Spleen (tissue), 7 donors: ENCODE data around the gene SLC35F3.

Experiments
- CTCF ChIP-seq, 11 experiments: fragments of 200-600 bp in 7 of 11; fragments of 450-650 bp in 4 of 11; sonication (generic) in 4 of 11; IDR thresholded peaks in 8 of 11; conservative IDR thresholded peaks in 3 of 11; 1 replicate in 7 of 11; 2 replicates in 4 of 11; pipeline versions ENCODE4 v1.4.0 to v1.8.0; 2016 to 2021; ENCODE audit warnings: antibody characterized with exemption in 11 of 11, inconsistent platforms in 4 of 11, mild to moderate bottlenecking in 1 of 11
- POLR2AphosphoS5 ChIP-seq, 3 donors: sonication (generic); formaldehyde crosslinking; IDR thresholded peaks; one replicate each; pipeline ENCODE4 v1.5.1; 2017; ENCODE audit warnings: antibody characterized with exemption in 3 of 3
- donor health status: DM: no; HTN: no; CAD: no; lungs with moderate emphysema.
- donor health status: DM: no; HTN: no; CAD: no.
- donor health status: DM: no; HTN: no; CAD: no.

GRCh38 chr1:234139966-234140365 is 235.5 kb downstream of the SLC35F3 start:
- TF ChIP-seq POLR2AphosphoS5 (IDR thresholded peaks at IDR 0.05) (no peak), CTCF (IDR thresholded peaks at IDR 0.05 in 8 of 11, conservative IDR thresholded peaks at IDR 0.05 in 3 of 11) (no peak)
